SU-DHL-6 (cell line): Measurements from ENCODE around the gene SBF1.
A peak's percentile ranks its signal among the peaks of the same experiment; 100 is the strongest.

Experiments
- H2AFZ ChIP-seq: fragments of 200-600 bp; sonication (generic); 2 replicates; pipeline ENCODE4 v1.6.1; 2014; ENCODE audit warnings: low read depth, mild to moderate bottlenecking, moderate library complexity, mixed read lengths, antibody characterized with exemption, low read length; ENCODE audit not compliant: severe bottlenecking
- H3F3A ChIP-seq: fragments of 200-600 bp; shearing (Covaris generic); 2 replicates; pipeline ENCODE4 v1.6.0; 2016; ENCODE audit warnings: antibody characterized with exemption, mild to moderate bottlenecking; ENCODE audit not compliant: insufficient read depth
- H3K27ac ChIP-seq: fragments of 200-600 bp; sonication (generic); 2 replicates; pipeline ENCODE4 v1.5.1; 2016; ENCODE audit warnings: low read depth, mild to moderate bottlenecking, low read length, moderate library complexity, mixed read lengths
- H3K27me3 ChIP-seq: fragments of 200-600 bp; sonication (generic), shearing (Covaris generic); 2 replicates; pipeline ENCODE4 v1.6.0; 2014; ENCODE audit warnings: mild to moderate bottlenecking, low read length
- H3K36me3 ChIP-seq: fragments of 200-600 bp; sonication (generic); 2 replicates; pipeline ENCODE4 v1.6.1; 2014; ENCODE audit warnings: mild to moderate bottlenecking, low read length, mixed read lengths
- H3K4me2 ChIP-seq: fragments of 300-600, 200-600 bp; shearing (Covaris generic), sonication (generic); 2 replicates; pipeline ENCODE4 v1.6.0; 2014; ENCODE audit warnings: low read length, low read depth, mild to moderate bottlenecking; ENCODE audit not compliant: poor library complexity, severe bottlenecking
- H3K4me3 ChIP-seq: fragments of 200-600 bp; sonication (generic); 2 replicates; pipeline ENCODE4 v1.5.1; 2014; ENCODE audit warnings: antibody characterized with exemption, low read length, mild to moderate bottlenecking, mixed read lengths; ENCODE audit not compliant: insufficient read depth, poor library complexity, severe bottlenecking
- H3K79me2 ChIP-seq: fragments of 200-600 bp; sonication (generic); 2 replicates; pipeline ENCODE4 v1.6.1; 2014; ENCODE audit warnings: mild to moderate bottlenecking, low read length, moderate library complexity; ENCODE audit not compliant: insufficient read depth
- H3K9ac ChIP-seq: fragments of 200-600 bp; sonication (generic); 2 replicates; pipeline ENCODE4 v1.7.0; 2014; ENCODE audit warnings: mild to moderate bottlenecking, low read length
- H3K9me2 ChIP-seq: fragments of 200-600 bp; sonication (generic); replicated peaks from 2 replicates; pipeline ENCODE4 v1.6.1; 2014; ENCODE audit warnings: low read length; ENCODE audit not compliant: insufficient read depth
- H3K9me3 ChIP-seq: fragments of 200-600 bp; sonication (generic); 2 replicates; pipeline ENCODE4 v1.6.1; 2014; ENCODE audit warnings: low read length, mixed read lengths; ENCODE audit not compliant: insufficient read depth
- H4K20me1 ChIP-seq: fragments of 200-600 bp; sonication (generic); 2 replicates; pipeline ENCODE4 v1.6.1; 2014; ENCODE audit warnings: low read depth, mild to moderate bottlenecking, antibody characterized with exemption, low read length, moderate library complexity, mixed read lengths
- EZH2phosphoT487 ChIP-seq: fragments of 200-600 bp; sonication (generic), shearing (Covaris generic); conservative IDR thresholded peaks from 2 replicates; pipeline ENCODE4 v1.6.1; 2018; ENCODE audit warnings: mild to moderate bottlenecking, antibody characterized with exemption, low read length, moderate library complexity, mixed read lengths
- TF ChIP-seq, protein P1 (sequence below): fragments of 200-600 bp; sonication (generic); IDR thresholded peaks from one replicate; pipeline ENCODE4 v1.5.1; 2017; ENCODE audit warnings: antibody characterized with exemption, mild to moderate bottlenecking, low read length, moderate library complexity; ENCODE audit not compliant: insufficient read depth, poor library complexity, severe bottlenecking

The SBF1 gene

DNA sequence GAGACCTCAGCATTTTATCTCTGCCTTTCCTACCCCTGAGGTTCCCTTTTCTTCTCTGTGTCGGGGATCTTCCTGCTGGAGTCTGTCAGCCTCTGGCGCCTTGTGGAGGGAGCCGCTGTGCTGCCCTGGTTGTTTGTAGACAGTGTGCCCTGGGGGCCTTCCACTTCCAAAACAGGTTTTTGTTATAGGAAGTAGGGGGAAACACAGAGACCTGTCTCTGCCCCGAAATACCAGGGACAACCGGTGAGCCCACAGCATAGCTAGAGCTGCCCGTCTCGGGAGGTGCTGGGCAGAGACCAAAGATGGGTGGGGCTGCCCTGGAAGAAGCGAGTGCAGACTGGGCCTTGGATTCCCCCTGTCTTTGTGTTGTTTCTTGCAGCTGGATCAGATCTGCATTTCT lies 41.2 kb upstream of the SBF1 start:
- no peaks in the 10 kb centered on the region for H3K27me3 ChIP-seq
- H2AFZ ChIP-seq = no peak overlapping the region
- TF ChIP-seq, protein P1, sequence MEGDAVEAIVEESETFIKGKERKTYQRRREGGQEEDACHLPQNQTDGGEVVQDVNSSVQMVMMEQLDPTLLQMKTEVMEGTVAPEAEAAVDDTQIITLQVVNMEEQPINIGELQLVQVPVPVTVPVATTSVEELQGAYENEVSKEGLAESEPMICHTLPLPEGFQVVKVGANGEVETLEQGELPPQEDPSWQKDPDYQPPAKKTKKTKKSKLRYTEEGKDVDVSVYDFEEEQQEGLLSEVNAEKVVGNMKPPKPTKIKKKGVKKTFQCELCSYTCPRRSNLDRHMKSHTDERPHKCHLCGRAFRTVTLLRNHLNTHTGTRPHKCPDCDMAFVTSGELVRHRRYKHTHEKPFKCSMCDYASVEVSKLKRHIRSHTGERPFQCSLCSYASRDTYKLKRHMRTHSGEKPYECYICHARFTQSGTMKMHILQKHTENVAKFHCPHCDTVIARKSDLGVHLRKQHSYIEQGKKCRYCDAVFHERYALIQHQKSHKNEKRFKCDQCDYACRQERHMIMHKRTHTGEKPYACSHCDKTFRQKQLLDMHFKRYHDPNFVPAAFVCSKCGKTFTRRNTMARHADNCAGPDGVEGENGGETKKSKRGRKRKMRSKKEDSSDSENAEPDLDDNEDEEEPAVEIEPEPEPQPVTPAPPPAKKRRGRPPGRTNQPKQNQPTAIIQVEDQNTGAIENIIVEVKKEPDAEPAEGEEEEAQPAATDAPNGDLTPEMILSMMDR = no peak
- no peak for TF ChIP-seq EZH2phosphoT487
- no peaks in the 10 kb centered on the region for H4K20me1 ChIP-seq
- H3K4me2 ChIP-seq = no peak overlapping the region
- no peak overlapping the region for H3K27ac ChIP-seq
- no peaks in the 10 kb centered on the region for H3K9me3 ChIP-seq
- no peaks in the 10 kb centered on the region for H3F3A ChIP-seq
- H3K36me3 ChIP-seq = peaks cover 8% of the 10 kb centered on the region; the same call in 1 of the 2 replicates
- H3K4me3 ChIP-seq = no peak overlapping the region
- peaks cover 52% of the 10 kb centered on the region for H3K79me2 ChIP-seq
- H3K9me2 ChIP-seq = no peaks in the 10 kb centered on the region
- no peak overlapping the region for H3K9ac ChIP-seq

DNA sequence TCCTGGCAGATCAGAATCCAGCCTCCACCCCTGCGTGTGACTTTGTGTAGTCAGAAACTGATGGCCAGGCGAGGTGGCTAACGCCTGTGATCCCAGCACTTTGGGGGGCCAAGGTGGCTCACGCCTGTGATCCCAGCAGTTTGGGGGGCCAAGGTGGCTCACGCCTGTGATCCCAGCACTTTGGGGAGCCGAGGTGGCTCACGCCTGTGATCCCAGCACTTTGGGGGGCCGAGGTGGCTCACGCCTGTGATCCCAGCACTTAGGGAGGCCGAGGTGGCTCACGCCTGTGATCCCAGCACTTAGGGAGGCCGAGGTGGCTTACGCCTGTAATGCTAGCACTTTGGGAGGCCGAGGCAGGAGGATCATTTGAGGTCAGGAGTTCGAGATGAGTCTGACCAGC lies 38.3 kb upstream of the SBF1 start:
- peaks cover 79% of the 10 kb centered on the region for H3K79me2 ChIP-seq
- no peaks in the 10 kb centered on the region for H3K27me3 ChIP-seq
- no peaks in the 10 kb centered on the region for H4K20me1 ChIP-seq

DNA sequence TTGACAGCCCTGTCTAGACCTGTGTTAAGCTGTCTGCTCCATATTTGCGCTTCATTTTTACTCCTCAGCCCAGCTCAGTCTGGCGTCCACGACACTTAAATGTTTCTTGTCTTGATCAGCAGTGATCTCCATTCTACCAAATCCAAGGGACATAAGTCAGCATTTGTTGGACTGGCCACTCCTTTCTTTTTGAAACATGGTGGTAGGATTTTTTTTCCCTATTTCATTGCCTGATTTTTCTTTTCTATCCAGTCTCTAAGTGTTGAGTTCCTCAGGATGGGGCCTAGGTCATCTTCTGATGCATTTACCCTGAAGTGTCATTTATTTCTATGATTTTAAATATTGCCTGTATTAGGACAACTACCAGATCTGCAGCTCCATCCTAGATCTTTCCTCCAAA lies 34.1 kb upstream of the SBF1 start:
- Histone ChIP-seq H3K27ac (peak overlapping the region; percentile 86), H3K79me2 (peaks cover 59% of the 10 kb centered on the region)
- TF ChIP-seq, protein P1 = no peak
- TF ChIP-seq EZH2phosphoT487 = no peak

More for the DNA sequence above, 38.3 kb upstream of the SBF1 start:
- no peaks in the 10 kb centered on the region for H3K9me3 ChIP-seq
- no peak overlapping the region for H3K9ac ChIP-seq
- no peaks in the 10 kb centered on the region for H3K9me2 ChIP-seq
- peaks cover 9% of the 10 kb centered on the region for H3F3A ChIP-seq
- TF ChIP-seq EZH2phosphoT487 = no peak
- TF ChIP-seq, protein P1 = no peak
- H3K4me3 ChIP-seq = no peak overlapping the region
- no peak overlapping the region for H3K4me2 ChIP-seq
- peaks cover 8% of the 10 kb centered on the region; the same call in 1 of the 2 replicates for H3K36me3 ChIP-seq
- no peak overlapping the region for H2AFZ ChIP-seq
- no peak overlapping the region for H3K27ac ChIP-seq

More for the DNA sequence above, 34.1 kb upstream of the SBF1 start:
- Histone ChIP-seq H3K9ac (peak overlapping the region; percentile 76), H3K9me3 (no peaks in the 10 kb centered on the region), H2AFZ (no peak overlapping the region), H4K20me1 (no peaks in the 10 kb centered on the region), H3F3A (peaks cover 9% of the 10 kb centered on the region), H3K9me2 (no peaks in the 10 kb centered on the region), H3K4me2 (peak overlapping the region; percentile 96), H3K36me3 (peaks cover 8% of the 10 kb centered on the region; the same call in 1 of the 2 replicates), H3K27me3 (no peaks in the 10 kb centered on the region), H3K4me3 (peak overlapping the region; percentile 81)
